Vagina (tissue), 2 donors: ENCODE results near the gene DGKI. TPM values are rescaled to one million over a fixed set of nuclear protein-coding genes. Genes with fewer than 3 reads are reported as not detected.

ENCODE experiments used
- DNase-seq, 2 donors: peaks; one replicate each; pipeline ENCODE4 v3.0.0-alpha.2; 2017; ENCODE audit errors: extremely low spot score in 2 of 2
- H3K27ac ChIP-seq: fragments of 200-600 bp; sonication (generic); one replicate; pipeline ENCODE4 v1.5.1; 2019
- H3K27me3 ChIP-seq: fragments of 200-600 bp; sonication (generic); one replicate; pipeline ENCODE4 v1.5.1; 2019
- H3K36me3 ChIP-seq, 2 donors: fragments of 200-600 bp; sonication (generic); one replicate each; pipeline ENCODE4 v1.5.1; 2017 to 2019
- H3K4me1 ChIP-seq: fragments of 200-600 bp; sonication (generic); one replicate; pipeline ENCODE4 v1.5.1; 2019
- H3K4me3 ChIP-seq, 2 donors: fragments of 200-600 bp; sonication (generic); 1 replicate in 1 of 2; 2 replicates in 1 of 2; pipeline ENCODE4 v1.5.1; 2016 to 2019
- H3K9me3 ChIP-seq: fragments of 200-600 bp; sonication (generic); one replicate; pipeline ENCODE4 v1.5.1; 2019
- CTCF ChIP-seq, 3 experiments: fragments of 450-650 bp in 2 of 3; fragments of 200-600 bp in 1 of 3; sonication (generic) in 1 of 3; IDR thresholded peaks; one replicate each; pipeline ENCODE4 v1.5.1; 2017 to 2019; ENCODE audit warnings: antibody characterized with exemption in 3 of 3, mild to moderate bottlenecking in 2 of 3, moderate library complexity in 2 of 3
- POLR2A ChIP-seq, 2 donors: fragments of 450-650 bp; IDR thresholded peaks; one replicate each; pipeline ENCODE4 v1.6.1; 2017; ENCODE audit warnings: antibody characterized with exemption in 2 of 2, mild to moderate bottlenecking in 2 of 2, moderate library complexity in 2 of 2
- POLR2AphosphoS5 ChIP-seq, 2 donors: sonication (generic); formaldehyde crosslinking; IDR thresholded peaks; one replicate each; pipeline ENCODE4 v1.9.0; 2017; ENCODE audit warnings: antibody characterized with exemption in 2 of 2, mild to moderate bottlenecking in 2 of 2, low read depth in 1 of 2; ENCODE audit not compliant: insufficient read depth in 1 of 2
- intact Hi-C: fragments of 100-400 bp; cut with DNase I; formaldehyde crosslinking; loops from one replicate; pipeline ENCODE4 v1.15.1; 2023
- total RNA-seq: library from RNA; depleted of rRNA; stranded (reverse); fragments of >200 nt; gene quantifications from one replicate; pipeline ENCODE4 v1.2.3, GENCODE V29; 2016

The DGKI gene
- total RNA-seq, 1 donor from 2014 or later, result 1.2 TPM

GRCh38 chr7:137696988-137697387 is 149.8 kb downstream of the DGKI start:
- Histone ChIP-seq H3K9me3 (no peaks in the 10 kb centered on the region), H3K4me1 (no peaks in the 10 kb centered on the region), H3K27ac (no peak overlapping the region), H3K36me3 (no peaks in the 10 kb centered on the region), H3K4me3 (no peak overlapping the region), H3K27me3 (no peaks in the 10 kb centered on the region)
- intact Hi-C loops, result no loop called here
- TF ChIP-seq POLR2AphosphoS5 (IDR thresholded peaks at IDR 0.05; ENCODE audit: insufficient read depth in 1 of 2, low read depth in 1 of 2) (no peak), CTCF (IDR thresholded peaks at IDR 0.05) (no peak), POLR2A (IDR thresholded peaks at IDR 0.05) (no peak)
- DNase-seq, result no peak

GRCh38 chr7:137696376-137696775 is 150.4 kb downstream of the DGKI start:
- Histone ChIP-seq H3K36me3 (no peaks in the 10 kb centered on the region), H3K9me3 (no peaks in the 10 kb centered on the region), H3K27ac (no peak overlapping the region), H3K4me1 (no peaks in the 10 kb centered on the region), H3K4me3 (no peak overlapping the region), H3K27me3 (no peaks in the 10 kb centered on the region)
- intact Hi-C loops, result no loop called here
- DNase-seq, result no peak
- no peak for TF ChIP-seq POLR2AphosphoS5 (IDR thresholded peaks at IDR 0.05; ENCODE audit: insufficient read depth in 1 of 2, low read depth in 1 of 2)

GRCh38 chr7:137695942-137696341 is 150.8 kb downstream of the DGKI start:
- Histone ChIP-seq H3K4me3 (no peak overlapping the region), H3K27ac (no peak overlapping the region), H3K27me3 (no peaks in the 10 kb centered on the region), H3K36me3 (no peaks in the 10 kb centered on the region), H3K9me3 (no peaks in the 10 kb centered on the region), H3K4me1 (no peaks in the 10 kb centered on the region)
- intact Hi-C loops, result no loop called here
- DNase-seq, result no peak
- TF ChIP-seq CTCF (IDR thresholded peaks at IDR 0.05) (no peak), POLR2AphosphoS5 (IDR thresholded peaks at IDR 0.05; ENCODE audit: insufficient read depth in 1 of 2, low read depth in 1 of 2) (no peak), POLR2A (IDR thresholded peaks at IDR 0.05) (no peak)

- no peak for DNase-seq
- Histone ChIP-seq H3K27ac (no peak overlapping the region), H3K9me3 (no peaks in the 10 kb centered on the region), H3K4me1 (no peaks in the 10 kb centered on the region), H3K36me3 (no peaks in the 10 kb centered on the region), H3K27me3 (no peaks in the 10 kb centered on the region), H3K4me3 (no peak overlapping the region)
- no peak for TF ChIP-seq POLR2AphosphoS5 (IDR thresholded peaks at IDR 0.05; ENCODE audit: insufficient read depth in 1 of 2, low read depth in 1 of 2)
- TF ChIP-seq CTCF (IDR thresholded peaks at IDR 0.05), result no peak
- TF ChIP-seq POLR2A (IDR thresholded peaks at IDR 0.05), result no peak
- intact Hi-C loops, result no loop called here
Measured at GRCh38 chr7:137695494-137695893, 151.3 kb downstream of the DGKI start.

GRCh38 chr7:137694405-137694804 is 152.4 kb downstream of the DGKI start:
- TF ChIP-seq CTCF (IDR thresholded peaks at IDR 0.05) (no peak), POLR2AphosphoS5 (IDR thresholded peaks at IDR 0.05; ENCODE audit: insufficient read depth in 1 of 2, low read depth in 1 of 2) (no peak), POLR2A (IDR thresholded peaks at IDR 0.05) (no peak)
- Histone ChIP-seq H3K27ac (no peak overlapping the region), H3K36me3 (no peaks in the 10 kb centered on the region), H3K9me3 (no peaks in the 10 kb centered on the region), H3K27me3 (no peaks in the 10 kb centered on the region), H3K4me3 (no peak overlapping the region), H3K4me1 (no peaks in the 10 kb centered on the region)
- DNase-seq, result no peak
- intact Hi-C loops, result no loop called here

GRCh38 chr7:137692399-137692798 is 154.4 kb downstream of the DGKI start:
- DNase-seq, result no peak
- Histone ChIP-seq H3K9me3 (no peaks in the 10 kb centered on the region), H3K4me3 (no peak overlapping the region), H3K4me1 (no peaks in the 10 kb centered on the region), H3K27ac (no peak overlapping the region), H3K36me3 (no peaks in the 10 kb centered on the region), H3K27me3 (no peaks in the 10 kb centered on the region)
- no peak for TF ChIP-seq POLR2A (IDR thresholded peaks at IDR 0.05)
- TF ChIP-seq CTCF (IDR thresholded peaks at IDR 0.05), result no peak
- no peak for TF ChIP-seq POLR2AphosphoS5 (IDR thresholded peaks at IDR 0.05; ENCODE audit: insufficient read depth in 1 of 2, low read depth in 1 of 2)
- intact Hi-C loops, result no loop called here
